Tibial nerve (tissue), 3 donors: ENCODE results near the gene LIMS1.

Experiments used
- CTCF ChIP-seq, 5 experiments: fragments of 200-600 bp in 3 of 5; fragments of 450-650 bp in 2 of 5; sonication (generic) in 3 of 5; IDR thresholded peaks; one replicate each; pipeline ENCODE4 v1.5.1; 2016 to 2019; ENCODE audit warnings: antibody characterized with exemption in 5 of 5, mild to moderate bottlenecking in 3 of 5, moderate library complexity in 2 of 5
- POLR2A ChIP-seq, 2 donors: fragments of 450-650 bp; IDR thresholded peaks; one replicate each; pipeline ENCODE4 v1.6.1; 2017; ENCODE audit warnings: antibody characterized with exemption in 2 of 2, mild to moderate bottlenecking in 2 of 2, moderate library complexity in 2 of 2

GRCh38 chr2:108628936-108629335, 94.7 kb downstream of the LIMS1 start:
- TF ChIP-seq CTCF (IDR thresholded peaks at IDR 0.05) (no peak), POLR2A (IDR thresholded peaks at IDR 0.05) (no peak)
